ENCODE results near the gene PILRB. TPM values are rescaled to one million over a fixed set of nuclear protein-coding genes. Genes with fewer than 3 reads are reported as not detected.

The PILRB gene
- total RNA-seq, 1 donor from 2014 or later: 20.8 TPM

DNA sequence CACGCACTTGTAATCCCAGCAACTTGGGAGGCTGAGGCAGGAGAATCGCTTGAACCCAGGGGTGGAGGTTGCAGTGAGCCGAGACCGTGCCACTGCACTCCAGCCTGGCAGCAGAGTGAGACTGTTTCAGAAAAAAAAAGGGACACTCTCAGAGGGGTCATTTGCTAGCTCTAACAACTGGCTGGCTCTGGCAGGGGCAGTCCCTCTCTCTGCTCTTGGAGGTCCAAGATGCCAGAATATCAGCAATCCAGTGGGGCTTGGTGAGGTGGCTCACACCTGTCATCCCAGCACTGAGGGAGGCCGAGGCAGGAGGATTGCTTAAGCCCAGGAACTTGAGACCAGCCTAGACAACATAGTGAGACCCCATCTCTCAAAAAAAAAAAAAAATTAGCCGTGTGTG is 12.8 kb downstream of the PILRB start:
- no peak for TF ChIP-seq CTCF (IDR thresholded peaks at IDR 0.05; ENCODE audit: insufficient read depth, low read length, poor library complexity, severe bottlenecking)
- Histone ChIP-seq H3K27me3 (ENCODE audit: control insufficient read depth, insufficient read depth, low read length) (no peaks in the 10 kb centered on the region), H3K4me3 (ENCODE audit: low read depth, low read length) (no peak overlapping the region), H3K36me3 (ENCODE audit: control insufficient read depth, insufficient read depth, low read length) (no peaks in the 10 kb centered on the region)
- no peak for DNase-seq (ENCODE audit: low read depth)

- Histone ChIP-seq H3K36me3 (ENCODE audit: control insufficient read depth, insufficient read depth, low read length) (no peaks in the 10 kb centered on the region), H3K4me3 (ENCODE audit: low read depth, low read length) (no peak overlapping the region), H3K27me3 (ENCODE audit: control insufficient read depth, insufficient read depth, low read length) (no peaks in the 10 kb centered on the region)
- DNase-seq (ENCODE audit: low read depth): no peak
- TF ChIP-seq CTCF (IDR thresholded peaks at IDR 0.05; ENCODE audit: insufficient read depth, low read length, poor library complexity, severe bottlenecking): no peak
Observed at GRCh38 chr7:100371561-100372171, 13.7 kb downstream of the PILRB start.

DNA sequence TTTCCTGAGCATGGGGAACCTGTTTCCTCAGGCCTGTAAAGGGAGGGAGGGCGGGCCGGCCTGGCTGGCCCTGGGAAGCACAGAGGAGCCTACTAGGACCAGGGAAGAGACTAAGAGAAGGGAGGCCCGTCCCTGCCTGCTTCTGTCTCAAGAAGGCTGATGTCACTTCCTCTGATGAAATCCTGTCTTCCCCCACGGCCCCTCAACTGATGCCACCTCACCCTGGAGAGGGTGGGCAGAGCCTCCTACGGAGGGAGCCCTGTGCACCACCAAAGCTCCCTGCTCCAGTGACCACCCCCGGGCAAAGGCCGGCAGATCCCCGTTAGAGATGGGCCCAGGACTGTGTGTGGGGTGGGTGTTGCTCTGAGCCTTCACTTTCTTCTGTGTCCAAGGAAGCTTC is 14.3 kb downstream of the PILRB start:
- no peak for TF ChIP-seq CTCF (IDR thresholded peaks at IDR 0.05; ENCODE audit: insufficient read depth, low read length, poor library complexity, severe bottlenecking)
- H3K4me3 ChIP-seq (ENCODE audit: low read depth, low read length): no peak overlapping the region
- no peaks in the 10 kb centered on the region for H3K27me3 ChIP-seq (ENCODE audit: control insufficient read depth, insufficient read depth, low read length)
- no peak for DNase-seq (ENCODE audit: low read depth)
- H3K36me3 ChIP-seq (ENCODE audit: control insufficient read depth, insufficient read depth, low read length): no peaks in the 10 kb centered on the region

- DNase-seq (ENCODE audit: low read depth): no peak
- Histone ChIP-seq H3K36me3 (ENCODE audit: control insufficient read depth, insufficient read depth, low read length) (no peaks in the 10 kb centered on the region), H3K4me3 (ENCODE audit: low read depth, low read length) (no peak overlapping the region), H3K27me3 (ENCODE audit: control insufficient read depth, insufficient read depth, low read length) (no peaks in the 10 kb centered on the region)
- no peak for TF ChIP-seq CTCF (IDR thresholded peaks at IDR 0.05; ENCODE audit: insufficient read depth, low read length, poor library complexity, severe bottlenecking)
Observed at GRCh38 chr7:100372694-100373093, 14.8 kb downstream of the PILRB start.

DNA sequence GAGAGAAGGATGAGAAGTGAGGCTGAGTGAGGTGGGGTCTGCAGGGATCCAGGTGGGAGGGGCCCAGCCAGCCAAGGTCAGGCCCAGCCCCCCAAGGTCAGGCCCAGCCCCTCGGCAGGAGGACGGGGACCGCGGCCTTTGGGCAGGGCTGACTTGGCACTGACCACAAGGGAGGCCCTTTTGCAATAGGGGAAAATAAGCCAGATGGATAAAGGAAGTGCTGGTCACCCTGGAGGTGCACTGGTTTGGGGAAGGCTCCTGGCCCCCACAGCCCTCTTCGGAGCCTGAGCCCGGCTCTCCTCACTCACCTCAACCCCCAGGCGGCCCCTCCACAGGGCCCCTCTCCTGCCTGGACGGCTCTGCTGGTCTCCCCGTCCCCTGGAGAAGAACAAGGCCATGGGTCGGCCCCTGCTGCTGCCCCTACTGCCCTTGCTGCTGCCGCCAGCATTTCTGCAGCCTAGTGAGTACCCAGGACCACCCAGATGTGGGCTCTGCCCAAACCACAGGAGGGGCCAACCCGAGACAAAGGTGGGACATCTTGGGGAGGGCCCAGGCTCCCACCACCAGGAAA is 15.4 kb downstream of the PILRB start, which contains the start of gene PILRA:
Gene PILRA, plus strand, starts transcription at position 227 of the 571 bp plus-strand sequence. Its CDS starts 170 bp downstream, at position 397.
- no peak within 1 kb of the TSS for H3K4me3 ChIP-seq (ENCODE audit: low read depth, low read length)
- TF ChIP-seq CTCF (IDR thresholded peaks at IDR 0.05; ENCODE audit: insufficient read depth, low read length, poor library complexity, severe bottlenecking): no peak
- no peak for DNase-seq (ENCODE audit: low read depth)
- no peaks in the 10 kb centered on the region for H3K36me3 ChIP-seq (ENCODE audit: control insufficient read depth, insufficient read depth, low read length)
- H3K27me3 ChIP-seq (ENCODE audit: control insufficient read depth, insufficient read depth, low read length): no peaks in the 10 kb centered on the region
